Endothelial cell of umbilical vein (primary cell): Measurements from ENCODE around the gene ANXA2R. TPM values are rescaled to one million over a fixed set of nuclear protein-coding genes. Genes with fewer than 3 reads are reported as not detected.

Experiments used
- BruUV-seq: library from RNA; stranded (reverse); fragments of 400-500 nt; replicated peaks from 2 replicates; lab custom pipeline; 2021; lab: Mats Ljungman, UMichigan
- CTCF ChIA-PET: fragments of 300-600, 350-600 bp; sonication (Branson Sonifier 250); formaldehyde crosslinking; loops from one replicate; lab custom pipeline; 2021; ENCODE audit warnings: antibody characterized with exemption, inconsistent platforms; lab: Charles Lee
- POLR2A ChIA-PET: fragments of 300-600, 350-600 bp; sonication (Branson Sonifier 250); formaldehyde crosslinking; loops from one replicate; lab custom pipeline; 2021; ENCODE audit warnings: antibody characterized with exemption, inconsistent platforms; lab: Charles Lee
- DNase-seq: peaks from one replicate; pipeline ENCODE4 v3.0.0-alpha.2; 2011; ENCODE audit warnings: low read depth, low spot score
- FAIRE-seq: peaks from 2 replicates; lab custom pipeline; 2011; peaks lifted over from hg19 to GRCh38; lab: Jason Lieb, UNC
- H2AFZ ChIP-seq: 2 replicates; pipeline ENCODE4 v1.6.0; 2012; ENCODE audit warnings: low read depth, low read length, control low read depth, inconsistent platforms
- H3K27ac ChIP-seq: 2 replicates; pipeline ENCODE4 v1.5.1; 2011; ENCODE audit warnings: low read depth, mild to moderate bottlenecking, control low read depth, low read length, moderate library complexity; ENCODE audit not compliant: insufficient read depth
- H3K27me3 ChIP-seq, 2 experiments: 2 replicates each; pipeline versions ENCODE4 v1.6.0 to v1.6.1; 2011; ENCODE audit warnings: low read length in 2 of 2, mixed read lengths in 1 of 2; ENCODE audit not compliant: control insufficient read depth in 2 of 2, insufficient read depth in 2 of 2
- H3K36me3 ChIP-seq, 2 experiments: 2 replicates in 1 of 2; 3 replicates in 1 of 2; pipeline ENCODE4 v1.5.1; 2011; ENCODE audit warnings: low read length in 2 of 2, mild to moderate bottlenecking in 1 of 2, moderate library complexity in 1 of 2; ENCODE audit not compliant: control insufficient read depth in 2 of 2, insufficient read depth in 2 of 2; ENCODE audit errors: extremely low read depth in 1 of 2
- H3K4me1 ChIP-seq: 3 replicates; pipeline ENCODE4 v1.5.1; 2011; ENCODE audit warnings: mild to moderate bottlenecking, low read length; ENCODE audit not compliant: control insufficient read depth, insufficient read depth; ENCODE audit errors: extremely low read depth
- H3K4me2 ChIP-seq: 2 replicates; pipeline ENCODE4 v1.6.1; 2011; ENCODE audit warnings: low read length, control low read depth, mixed read lengths; ENCODE audit not compliant: insufficient read depth
- H3K4me3 ChIP-seq, 3 experiments: fragments of 200-600 bp in 1 of 3; sonication (generic), shearing (Covaris generic) in 1 of 3; replicated peaks in 1 of 3; 2 replicates each; pipeline ENCODE4 v1.5.1; 2011 to 2016; ENCODE audit warnings: control low read depth in 3 of 3, low read length in 3 of 3, mild to moderate bottlenecking in 2 of 3, inconsistent platforms in 1 of 3, low read depth in 1 of 3, moderate library complexity in 1 of 3; ENCODE audit not compliant: insufficient read depth in 1 of 3
- H3K79me2 ChIP-seq: 2 replicates; pipeline ENCODE4 v1.6.0; 2012; ENCODE audit warnings: low read length, inconsistent platforms; ENCODE audit not compliant: control insufficient read depth, insufficient read depth
- H3K9ac ChIP-seq: replicated peaks from 2 replicates; pipeline ENCODE3; 2011; ENCODE audit warnings: low read length, control low read depth; ENCODE audit not compliant: insufficient read depth; ENCODE audit errors: extremely low read depth
- H3K9me1 ChIP-seq: replicated peaks from 3 replicates; pipeline ENCODE4 v1.6.0; 2011; ENCODE audit warnings: mild to moderate bottlenecking, low read length; ENCODE audit not compliant: control insufficient read depth, insufficient read depth; ENCODE audit errors: extremely low read depth
- H3K9me3 ChIP-seq: replicated peaks from 2 replicates; pipeline ENCODE4 v1.5.1; 2012; ENCODE audit warnings: low read length, inconsistent platforms; ENCODE audit not compliant: control insufficient read depth, insufficient read depth
- H4K20me1 ChIP-seq: replicated peaks from 2 replicates; pipeline ENCODE3; 2011; ENCODE audit warnings: mild to moderate bottlenecking, low read length; ENCODE audit not compliant: control insufficient read depth, insufficient read depth; ENCODE audit errors: extremely low read depth
- CTCF ChIP-seq, 2 donors: IDR thresholded peaks; 1 replicate in 1 of 2; 2 replicates in 1 of 2; pipeline ENCODE4 v1.5.1; 2011; ENCODE audit warnings: low read length in 2 of 2, mild to moderate bottlenecking in 2 of 2, moderate library complexity in 2 of 2, control low read depth in 1 of 2, inconsistent platforms in 1 of 2, low read depth in 1 of 2; ENCODE audit not compliant: insufficient read depth in 1 of 2; ENCODE audit errors: extremely low read depth in 1 of 2
- GATA2 ChIP-seq: IDR thresholded peaks from 2 replicates; pipeline ENCODE4 v1.7.0; 2011; ENCODE audit warnings: low read depth, mild to moderate bottlenecking, moderate library complexity, mixed read lengths, low read length; ENCODE audit not compliant: insufficient read length, insufficient read depth
- JUN ChIP-seq: IDR thresholded peaks from 2 replicates; pipeline ENCODE4 v1.6.1; 2011; ENCODE audit warnings: borderline replicate concordance, low read depth; ENCODE audit not compliant: insufficient read length, insufficient read depth
- MAX ChIP-seq: IDR thresholded peaks from 2 replicates; pipeline ENCODE4 v1.6.1; 2011; ENCODE audit not compliant: insufficient read depth, insufficient read length
- MYC ChIP-seq: IDR thresholded peaks from one replicate; pipeline ENCODE4 v1.6.1; 2011; ENCODE audit warnings: mild to moderate bottlenecking, low read depth, low read length
- POLR2AphosphoS5 ChIP-seq: IDR thresholded peaks from 2 replicates; pipeline ENCODE4 v1.6.1; 2012; ENCODE audit warnings: low read depth, mild to moderate bottlenecking, control low read depth, low read length, moderate library complexity; ENCODE audit not compliant: insufficient read depth
- dilution Hi-C: fragments of 300-500 bp; cut with MboI; formaldehyde crosslinking; loops from one replicate; pipeline ENCODE4 v1.15.0; 2019; ENCODE audit warnings: low sequenced_read_pairs; ENCODE audit not compliant: extremely low pct_ligation_motif_present
- intact Hi-C: fragments of 100-400 bp; cut with micrococcal nuclease; formaldehyde crosslinking; loops from one replicate; pipeline ENCODE4 v1.10.0; 2022
- polyA plus RNA-seq, 4 experiments: library from polyadenylated mRNA; depleted of rRNA in 3 of 4; stranded (reverse) in 3 of 4; unstranded in 1 of 4; fragments of >200 nt; gene quantifications; 2 replicates each; pipeline versions ENCODE4 v1.2.1 to v1.2.3, GENCODE V29; 2011 to 2012; ENCODE audit warnings: missing spikeins in 1 of 4
- total RNA-seq: library from RNA; stranded (reverse); gene quantifications from 2 replicates; pipeline ENCODE4 v1.2.3, GENCODE V29; 2021

The ANXA2R gene
- total and polyA plus RNA-seq, 2 donors (not counting 3 experiments of a cell fraction or from before 2014, with no cell fraction given), result 6.6 to 10.4 TPM

- H3K9me3 ChIP-seq, result no peaks in the 10 kb centered on the region
- H3K36me3 ChIP-seq, result no peaks in the 10 kb centered on the region
- dilution Hi-C loops, result no loop called here
- peak overlapping the region; percentile 83 for H2AFZ ChIP-seq
- H3K27me3 ChIP-seq, result no peaks in the 10 kb centered on the region
- peaks cover 34% of the 10 kb centered on the region for H3K79me2 ChIP-seq
- POLR2A ChIA-PET, result interaction anchor here (0.9 to 4.4 kb wide), 3 partner anchors 12 to 45 kb away, joined by 3 to 22 read pairs (median 10); no protein-coding TSS in a partner anchor
- no peak for FAIRE-seq
- H3K4me1 ChIP-seq, result peaks cover 30% of the 10 kb centered on the region
- TF ChIP-seq CTCF (IDR thresholded peaks at IDR 0.05; ENCODE audit: extremely low read depth in 1 of 2, insufficient read depth in 1 of 2, low read depth in 1 of 2, low read length in 2 of 2) (no peak), MAX (no peak), GATA2 (no peak), MYC (no peak), POLR2AphosphoS5 (no peak), JUN (no peak)
- H3K9ac ChIP-seq, result peak overlapping the region; percentile 86
- CTCF ChIA-PET, result interaction anchor here (0.9 to 10.0 kb wide), 9 partner anchors 8 to 311 kb away, joined by 3 to 175 read pairs (median 46); partner anchors contain the start of gene ANXA2R
- peak overlapping the region; percentile 11 to 94 (median 59) for H3K4me3 ChIP-seq
- H3K27ac ChIP-seq, result peak overlapping the region; percentile 98
- no peaks in the 10 kb centered on the region for H4K20me1 ChIP-seq
- no peaks in the 10 kb centered on the region for H3K9me1 ChIP-seq
- no peak for DNase-seq
- no TSS peak for BruUV-seq
- intact Hi-C loops, result loop anchor here (1.0 to 2.0 kb wide), 7 partner anchors 12 to 125 kb away; partner anchors contain the start of genes ANXA2R and ZNF131
- peak overlapping the region; percentile 91 for H3K4me2 ChIP-seq
Measured at GRCh38 chr5:42995360-42995751, 44.8 kb downstream of the ANXA2R start.
